H1 (cell line): ENCODE results near the gene MMS22L. TPM values are rescaled to one million over a fixed set of nuclear protein-coding genes. Genes with fewer than 3 reads are reported as not detected.

Experiments used
- CTCF ChIA-PET: fragments of 300-600 bp; sonication (Branson Sonifier 250); formaldehyde crosslinking; loops from one replicate; lab custom pipeline; 2021; ENCODE audit not compliant: partially characterized antibody; lab: Charles Lee
- POLR2A ChIA-PET: fragments of 300-600 bp; sonication (Branson Sonifier 250); formaldehyde crosslinking; loops from one replicate; lab custom pipeline; 2021; ENCODE audit warnings: inconsistent platforms; ENCODE audit not compliant: partially characterized antibody; lab: Charles Lee
- DNase-seq, 2 experiments: peaks; one replicate each; pipeline versions ENCODE4 v3.0.0 to v3.0.0-alpha.2; 2010 to 2022; ENCODE audit warnings: low spot score in 2 of 2, low read depth in 1 of 2, mixed read lengths in 1 of 2
- FAIRE-seq: peaks from 2 replicates; lab custom pipeline; 2011; peaks lifted over from hg19 to GRCh38; lab: Jason Lieb, UNC
- H2AFZ ChIP-seq: 2 replicates; pipeline ENCODE4 v1.8.1; 2012; ENCODE audit warnings: low read length, inconsistent platforms
- H2AK5ac ChIP-seq: 2 replicates; pipeline ENCODE4 v1.6.1; 2013; ENCODE audit warnings: low read depth, low read length
- H2BK120ac ChIP-seq: replicated peaks from 2 replicates; pipeline ENCODE3; 2013; ENCODE audit warnings: low read depth, low read length, inconsistent platforms
- H2BK12ac ChIP-seq: 2 replicates; pipeline ENCODE4 v1.6.1; 2013; ENCODE audit warnings: low read depth, low read length
- H2BK15ac ChIP-seq: 2 replicates; pipeline ENCODE4 v1.6.1; 2013; ENCODE audit warnings: low read length
- H2BK20ac ChIP-seq: 2 replicates; pipeline ENCODE4 v1.6.1; 2013; ENCODE audit warnings: low read length
- H2BK5ac ChIP-seq: 2 replicates; pipeline ENCODE4 v1.6.1; 2013; ENCODE audit warnings: low read depth, low read length
- H3K14ac ChIP-seq: 2 replicates; pipeline ENCODE4 v1.6.1; 2013; ENCODE audit warnings: inconsistent platforms; ENCODE audit not compliant: insufficient read length
- H3K18ac ChIP-seq: 2 replicates; pipeline ENCODE4 v1.6.1; 2013; ENCODE audit warnings: low read length; ENCODE audit errors: extremely low read depth
- H3K23ac ChIP-seq: 2 replicates; pipeline ENCODE4 v1.6.1; 2013; ENCODE audit warnings: inconsistent platforms; ENCODE audit not compliant: insufficient read length
- H3K23me2 ChIP-seq: 2 replicates; pipeline ENCODE4 v1.6.1; 2013; ENCODE audit warnings: low read depth, low read length
- H3K27ac ChIP-seq: 2 replicates; pipeline ENCODE4 v1.6.1; 2011; ENCODE audit warnings: low read depth, low read length, inconsistent platforms
- H3K27me3 ChIP-seq, 4 experiments: replicated peaks in 1 of 4; 1 replicate in 1 of 4; 2 replicates in 3 of 4; pipeline versions ENCODE4 v1.6.1 to v1.8.1; 2011 to 2013; ENCODE audit warnings: low read length in 3 of 4, mild to moderate bottlenecking in 3 of 4, inconsistent platforms in 2 of 4, mixed read lengths in 2 of 4, moderate library complexity in 1 of 4; ENCODE audit not compliant: control insufficient read depth in 3 of 4, insufficient read depth in 3 of 4; ENCODE audit errors: extremely low read depth in 1 of 4
- H3K36me3 ChIP-seq, 4 experiments: 2 replicates each; pipeline versions ENCODE4 v1.6.1 to v1.8.1; 2011 to 2013; ENCODE audit warnings: mild to moderate bottlenecking in 4 of 4, low read length in 3 of 4, moderate library complexity in 2 of 4, control low read depth in 1 of 4, inconsistent platforms in 1 of 4; ENCODE audit not compliant: insufficient read depth in 4 of 4, control insufficient read depth in 2 of 4
- H3K4ac ChIP-seq: replicated peaks from 2 replicates; pipeline ENCODE3; 2013; ENCODE audit warnings: low read length, low read depth, mixed read lengths, inconsistent platforms; ENCODE audit not compliant: insufficient read length
- H3K4me1 ChIP-seq, 4 experiments: replicated peaks in 1 of 4; 1 replicate in 1 of 4; 2 replicates in 3 of 4; pipeline versions ENCODE4 v1.6.1 to v1.8.1; 2011 to 2013; ENCODE audit warnings: low read length in 3 of 4, inconsistent platforms in 2 of 4, mixed read lengths in 1 of 4; ENCODE audit not compliant: insufficient read depth in 4 of 4, control insufficient read depth in 3 of 4
- H3K4me2 ChIP-seq, 2 experiments: 2 replicates each; pipeline versions ENCODE4 v1.6.1 to v1.8.1; 2011 to 2013; ENCODE audit warnings: low read depth in 2 of 2, low read length in 2 of 2, control low read depth in 1 of 2, inconsistent platforms in 1 of 2, mild to moderate bottlenecking in 1 of 2; ENCODE audit not compliant: insufficient read depth in 1 of 2
- H3K4me3 ChIP-seq, 4 experiments: fragments of 200-600, 300-600 bp in 1 of 4; sonication (generic), shearing (Covaris generic), sonication (Bioruptor Twin) in 1 of 4; 2 replicates each; pipeline versions ENCODE4 v1.5.1 to v1.8.1; 2011 to 2016; ENCODE audit warnings: low read length in 4 of 4, low read depth in 3 of 4, control low read depth in 2 of 4, inconsistent platforms in 2 of 4, mild to moderate bottlenecking in 2 of 4, mixed read lengths in 1 of 4, moderate library complexity in 1 of 4; ENCODE audit not compliant: insufficient read depth in 2 of 4; ENCODE audit errors: extremely low read depth in 1 of 4
- H3K56ac ChIP-seq: replicated peaks from 2 replicates; pipeline ENCODE3; 2013; ENCODE audit warnings: low read depth, mild to moderate bottlenecking, mixed read lengths, low read length, inconsistent platforms; ENCODE audit not compliant: insufficient read length
- H3K79me1 ChIP-seq: 2 replicates; pipeline ENCODE4 v1.6.1; 2013; ENCODE audit warnings: low read depth, low read length, control low read depth
- H3K79me2 ChIP-seq, 2 experiments: 2 replicates each; pipeline versions ENCODE4 v1.6.1 to v1.8.1; 2012 to 2013; ENCODE audit warnings: low read length in 2 of 2, mild to moderate bottlenecking in 2 of 2, inconsistent platforms in 1 of 2; ENCODE audit not compliant: insufficient read depth in 2 of 2, control insufficient read depth in 1 of 2
- H3K9ac ChIP-seq, 4 experiments: replicated peaks in 1 of 4; 1 replicate in 1 of 4; 2 replicates in 3 of 4; pipeline versions ENCODE4 v1.6.1 to v1.8.1; 2011 to 2013; ENCODE audit warnings: low read depth in 3 of 4, low read length in 3 of 4, control low read depth in 2 of 4, mild to moderate bottlenecking in 2 of 4, moderate library complexity in 2 of 4, inconsistent platforms in 1 of 4; ENCODE audit errors: extremely low read depth in 1 of 4
- H3K9me3 ChIP-seq, 2 experiments: 2 replicates each; pipeline versions ENCODE4 v1.6.1 to v1.8.1; 2012 to 2013; ENCODE audit warnings: mild to moderate bottlenecking in 2 of 2, moderate library complexity in 2 of 2, control low read depth in 1 of 2, inconsistent platforms in 1 of 2, low read depth in 1 of 2, low read length in 1 of 2, mixed read lengths in 1 of 2; ENCODE audit not compliant: insufficient read depth in 2 of 2
- H4K20me1 ChIP-seq, 2 experiments: replicated peaks in 1 of 2; 2 replicates each; pipeline versions ENCODE3 to v1.8.1; 2011 to 2013; ENCODE audit warnings: inconsistent platforms in 2 of 2, low read length in 2 of 2, mild to moderate bottlenecking in 1 of 2; ENCODE audit not compliant: insufficient read depth in 2 of 2, control insufficient read depth in 1 of 2
- H4K5ac ChIP-seq: 2 replicates; pipeline ENCODE4 v1.6.1; 2013; ENCODE audit warnings: low read length, low read depth, mixed read lengths, inconsistent platforms; ENCODE audit not compliant: insufficient read length
- H4K8ac ChIP-seq: 2 replicates; pipeline ENCODE4 v1.8.0; 2013; ENCODE audit warnings: mild to moderate bottlenecking, moderate library complexity, low read length, inconsistent platforms; ENCODE audit not compliant: insufficient read depth; ENCODE audit errors: extremely low read depth
- H4K91ac ChIP-seq: replicated peaks from 2 replicates; pipeline ENCODE3; 2013; ENCODE audit warnings: low read length, mixed read lengths, inconsistent platforms; ENCODE audit not compliant: insufficient read length
- EZH2 ChIP-seq: fragments of 200-600 bp; sonication (generic); IDR thresholded peaks from 2 replicates; pipeline ENCODE4 v1.7.1; 2012; ENCODE audit warnings: low read depth, mild to moderate bottlenecking, moderate library complexity, low read length, inconsistent platforms; ENCODE audit not compliant: severe bottlenecking
- FOSL1 ChIP-seq: IDR thresholded peaks from 2 replicates; pipeline ENCODE4 v1.6.1; 2011; ENCODE audit warnings: mild to moderate bottlenecking, low read depth, low read length, moderate library complexity; ENCODE audit not compliant: insufficient read depth
- GABPA ChIP-seq: IDR thresholded peaks from 2 replicates; pipeline ENCODE4 v1.6.1; 2011; ENCODE audit warnings: mild to moderate bottlenecking, low read length, moderate library complexity, borderline replicate concordance; ENCODE audit not compliant: insufficient read depth
- JUN ChIP-seq: IDR thresholded peaks from 2 replicates; pipeline ENCODE4 v1.6.1; 2011; ENCODE audit warnings: low read depth, mild to moderate bottlenecking, improper control_type of control experiment, low read length
- JUND ChIP-seq: IDR thresholded peaks from 2 replicates; pipeline ENCODE4 v1.6.1; 2011; ENCODE audit warnings: mild to moderate bottlenecking, improper control_type of control experiment, low read length
- KDM1A ChIP-seq: fragments of 200-600, 300-600 bp; sonication (generic); IDR thresholded peaks from 2 replicates; pipeline ENCODE4 v1.7.1; 2016; ENCODE audit warnings: mild to moderate bottlenecking, low read length, borderline replicate concordance
- NRF1 ChIP-seq: IDR thresholded peaks from 2 replicates; pipeline ENCODE4 v1.6.1; 2011; ENCODE audit warnings: mild to moderate bottlenecking, low read depth, low read length, improper control_type of control experiment
- POLR2AphosphoS5 ChIP-seq: IDR thresholded peaks from 2 replicates; pipeline ENCODE4 v1.6.1; 2011; ENCODE audit warnings: low read depth, low read length
- RBBP5 ChIP-seq: IDR thresholded peaks from 2 replicates; pipeline ENCODE4 v1.7.1; 2012; ENCODE audit warnings: low read depth, mild to moderate bottlenecking, inconsistent platforms, low read length, moderate library complexity, borderline replicate concordance
- RNF2 ChIP-seq: fragments of 200-900, 300-1000 bp; sonication (generic); IDR thresholded peaks from 2 replicates; pipeline ENCODE4 v1.7.1; 2016; ENCODE audit warnings: borderline replicate concordance, low read depth, mild to moderate bottlenecking, antibody characterized with exemption, low read length; ENCODE audit not compliant: poor library complexity, severe bottlenecking; ENCODE audit errors: missing control alignments
- RXRA ChIP-seq: IDR thresholded peaks from 2 replicates; pipeline ENCODE4 v1.6.1; 2011; ENCODE audit warnings: low read depth, mild to moderate bottlenecking, low read length, moderate library complexity; ENCODE audit not compliant: insufficient read depth
- SAP30 ChIP-seq: fragments of 300-600 bp; sonication (generic); IDR thresholded peaks from 2 replicates; pipeline ENCODE4 v1.7.1; 2012; ENCODE audit warnings: low read length, moderate library complexity, mild to moderate bottlenecking, inconsistent platforms; ENCODE audit not compliant: insufficient read depth, insufficient replicate concordance
- SIRT6 ChIP-seq: IDR thresholded peaks from one replicate; pipeline ENCODE4 v1.7.1; 2012; ENCODE audit warnings: low read length, inconsistent platforms
- TCF12 ChIP-seq: IDR thresholded peaks from 2 replicates; pipeline ENCODE4 v1.6.1; 2011; ENCODE audit warnings: low read depth, mild to moderate bottlenecking, low read length
- YY1 ChIP-seq: IDR thresholded peaks from 2 replicates; pipeline ENCODE4 v1.6.1; 2011; ENCODE audit warnings: low read depth, mild to moderate bottlenecking, low read length
- WGBS, 2 experiments: shearing (Covaris generic) in 1 of 2; methylation state at CpG; one replicate each; pipeline versions ENCODE4 v1.1.6 to v1.1.7; 2013 to 2015; ENCODE audit warnings: low lambda C conversion rate in 2 of 2, mixed read lengths in 2 of 2, inconsistent platforms in 1 of 2, low coverage in 1 of 2, missing lambda C conversion rate in 1 of 2; ENCODE audit not compliant: insufficient replicate concordance in 2 of 2, insufficient coverage in 1 of 2, insufficient read length in 1 of 2; ENCODE audit errors: extremely low coverage in 1 of 2, missing lambda C conversion rate in 1 of 2; 5-methylcytosine and 5-hydroxymethylcytosine counted together
- polyA plus RNA-seq, 7 experiments: library from polyadenylated mRNA; depleted of rRNA in 3 of 7; stranded (reverse) in 5 of 7; unstranded in 2 of 7; fragments of >200 nt in 5 of 7; fragments of 200-250 nt in 2 of 7; gene quantifications; 1 replicate in 5 of 7; 2 replicates in 1 of 7; 4 replicates in 1 of 7; pipeline versions ENCODE4 v1.2.1 to v1.2.3, GENCODE V29; 2011 to 2013; ENCODE audit warnings: missing spikeins in 2 of 7, mixed read lengths in 2 of 7
- total RNA-seq: library from RNA; stranded (reverse); fragmentation: NEBNext Ultra II Directional; extraction: Animal tissue kit (Norgen Biotek cat#: 25700); gene quantifications from 2 replicates; pipeline ENCODE4 v1.2.1, GENCODE V29; 2021

The MMS22L gene
- total and polyA plus RNA-seq, 2 of the 8 experiments (the other 6 are each of a cell fraction or from before 2014, with no cell fraction given): 11.1 to 32.6 TPM

DNA sequence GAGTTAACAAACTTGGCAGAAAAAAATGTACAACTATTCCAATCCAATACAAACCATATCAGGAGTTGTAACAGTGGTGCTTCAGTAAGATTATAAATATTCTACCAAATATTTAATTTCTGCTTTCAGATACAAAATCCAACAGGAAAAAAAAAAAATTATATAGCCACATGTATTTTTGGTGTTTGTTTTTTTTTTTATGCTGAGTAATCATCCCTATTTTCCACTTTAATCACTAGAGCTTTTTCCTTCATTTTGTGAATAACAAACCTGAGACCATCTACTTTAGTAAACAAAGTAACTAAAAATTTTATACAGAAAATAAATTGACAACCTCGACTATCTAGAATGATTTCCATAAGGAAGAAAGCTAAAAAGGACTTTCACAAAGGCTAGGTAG, 36.2 kb downstream of the MMS22L start:
- ChIA-PET CTCF (interaction anchor here (2.1 kb wide), 1 partner anchor 32 kb away, joined by 4 read pairs; no protein-coding TSS in a partner anchor), POLR2A (no interaction called here)
- DNase-seq (no peak), FAIRE-seq (no peak)
- Histone ChIP-seq H2BK5ac (no peak overlapping the region), H3K9me3 (no peaks in the 10 kb centered on the region), H2BK12ac (no peak overlapping the region), H3K9ac (no peak overlapping the region), H3K4me1 (no peaks in the 10 kb centered on the region), H3K27ac (no peak overlapping the region), H3K4me3 (no peak overlapping the region), H3K79me2 (no peaks in the 10 kb centered on the region), H3K23me2 (no peaks in the 10 kb centered on the region), H2BK20ac (no peak overlapping the region), H3K36me3 (peaks cover 5 to 18% (median 11%) of the 10 kb centered on the region in 4 experiments; a peak in 5 of 8 replicates), H4K5ac (no peak overlapping the region), H3K56ac (no peak overlapping the region), H4K91ac (no peak overlapping the region), H3K23ac (no peak overlapping the region), H3K79me1 (no peaks in the 10 kb centered on the region), H2AFZ (no peak overlapping the region), H3K4ac (no peak overlapping the region), H3K4me2 (no peak overlapping the region), H2AK5ac (no peak overlapping the region), H2BK15ac (no peak overlapping the region), H3K18ac (no peak overlapping the region), H2BK120ac (no peak overlapping the region), H3K14ac (no peak overlapping the region), H4K8ac (no peak overlapping the region), H4K20me1 (no peaks in the 10 kb centered on the region), H3K27me3 (no peaks in the 10 kb centered on the region)
- WGBS, 2 experiments: 89% methylated on average over 1 of the region's 1 CpG; no CpG with 5 or more reads in 1 of the 2 experiments
- TF ChIP-seq KDM1A (no peak), GABPA (no peak), RNF2 (no peak), JUN (no peak), EZH2 (no peak), SAP30 (no peak), RBBP5 (no peak), FOSL1 (no peak), POLR2AphosphoS5 (no peak), NRF1 (no peak), SIRT6 (no peak), YY1 (no peak), TCF12 (no peak), RXRA (no peak), JUND (no peak)
